ENCODE results near the gene SFI1.

The SFI1 gene

DNA sequence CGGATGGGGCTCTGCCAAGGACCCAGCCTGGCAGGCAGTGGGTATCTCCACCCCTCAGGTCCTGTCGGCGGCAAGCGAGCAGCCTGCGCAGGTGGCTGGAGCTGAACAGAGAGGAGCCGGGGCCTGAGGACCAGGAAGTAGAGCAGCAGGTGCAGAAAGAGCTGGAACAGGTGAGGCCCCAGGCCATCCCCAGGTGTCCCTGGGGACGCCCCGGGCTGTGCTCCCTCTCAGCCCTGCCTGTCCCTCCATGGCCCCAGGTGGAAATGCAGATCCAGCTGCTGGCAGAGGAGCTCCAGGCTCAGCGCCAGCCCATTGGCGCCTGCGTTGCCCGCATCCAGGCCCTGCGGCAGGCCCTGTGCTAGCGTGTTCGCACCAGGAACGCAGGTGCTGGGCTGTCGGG is 121.7 kb downstream of the SFI1 start:
- no peak for TF ChIP-seq CTCF (IDR thresholded peaks at IDR 0.05; ENCODE audit: low read depth, low read length, missing control alignments)
- no peak for DNase-seq (ENCODE audit: low read depth)
- H3K4me3 ChIP-seq (ENCODE audit: low read depth, low read length), result no peak overlapping the region

- no peak for DNase-seq (ENCODE audit: low read depth)
- H3K4me3 ChIP-seq (ENCODE audit: low read depth, low read length), result no peak overlapping the region
- TF ChIP-seq CTCF (IDR thresholded peaks at IDR 0.05; ENCODE audit: low read depth, low read length, missing control alignments), result no peak
These were observed 122.3 kb downstream of the SFI1 start for GRCh38 chr22:31618471-31619176.

GRCh38 chr22:31619611-31620300 is 123.4 kb downstream of the SFI1 start:
- DNase-seq (ENCODE audit: low read depth), result no peak
- TF ChIP-seq CTCF (IDR thresholded peaks at IDR 0.05; ENCODE audit: low read depth, low read length, missing control alignments), result no peak

GRCh38 chr22:31620756-31621480 is 124.6 kb downstream of the SFI1 start:
- no peak for DNase-seq (ENCODE audit: low read depth)
- TF ChIP-seq CTCF (IDR thresholded peaks at IDR 0.05; ENCODE audit: low read depth, low read length, missing control alignments), result no peak

More at GRCh38 chr22:31619611-31620300, 123.4 kb downstream of the SFI1 start:
- no peak overlapping the region for H3K4me3 ChIP-seq (ENCODE audit: low read depth, low read length)

GRCh38 chr22:31621507-31622124 is 125.3 kb downstream of the SFI1 start:
- no peak for TF ChIP-seq CTCF (IDR thresholded peaks at IDR 0.05; ENCODE audit: low read depth, low read length, missing control alignments)
- H3K4me3 ChIP-seq (ENCODE audit: low read depth, low read length), result no peak overlapping the region
- no peak for DNase-seq (ENCODE audit: low read depth)

More at GRCh38 chr22:31620756-31621480, 124.6 kb downstream of the SFI1 start:
- no peak overlapping the region for H3K4me3 ChIP-seq (ENCODE audit: low read depth, low read length)

DNA sequence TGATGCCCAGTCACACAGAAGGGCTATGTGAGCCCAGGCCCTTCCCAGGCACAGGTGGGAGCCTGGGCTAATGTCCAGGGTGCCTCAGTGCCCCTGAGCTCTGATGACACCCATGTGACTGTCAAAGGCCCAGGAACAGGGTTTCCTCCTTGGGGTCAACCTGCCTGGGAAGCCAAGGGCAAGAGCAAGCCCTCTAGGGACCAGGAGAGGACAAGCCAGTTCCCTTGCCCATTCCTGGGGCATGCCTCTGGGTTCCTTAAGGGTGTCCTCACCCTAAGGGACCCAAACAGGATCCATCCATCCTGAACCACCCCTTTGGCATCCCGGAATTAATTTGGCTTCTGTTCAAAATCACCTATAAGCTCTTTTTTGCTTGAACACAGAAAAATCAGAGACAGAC is 126.6 kb downstream of the SFI1 start:
- TF ChIP-seq CTCF (IDR thresholded peaks at IDR 0.05; ENCODE audit: low read depth, low read length, missing control alignments), result no peak
- DNase-seq (ENCODE audit: low read depth), result no peak

More for the DNA sequence above, 126.6 kb downstream of the SFI1 start:
- H3K4me3 ChIP-seq (ENCODE audit: low read depth, low read length), result no peak overlapping the region
